Left colon (tissue), 2 donors: ENCODE results near the gene PHF14. TPM values are rescaled to one million over a fixed set of nuclear protein-coding genes. Genes with fewer than 3 reads are reported as not detected.
A peak's percentile ranks its signal among the peaks of the same experiment; 100 is the strongest.

ENCODE experiments used
- ATAC-seq: fragments of 200-7000 bp; cut with Tn5 transposase; one replicate; pipeline ENCODE4 v1.9.1; 2020; ENCODE audit warnings: mild to moderate bottlenecking, moderate library complexity
- DNase-seq, 2 donors: peaks; one replicate each; pipeline ENCODE4 v3.0.0-alpha.2; 2020
- intact Hi-C, 2 donors: fragments of 100-400 bp; cut with DNase I in 1 of 2; cut with micrococcal nuclease in 1 of 2; formaldehyde crosslinking; loops; one replicate each; pipeline versions ENCODE4 v1.11.2 to v1.14.0; 2022; cut with DNase I, micrococcal nuclease
- total RNA-seq, 2 donors: library from RNA; stranded (reverse); fragmentation: NEBNext Ultra II Directional; extraction: Animal tissue kit (Norgen Biotek cat#: 25700); gene quantifications; one replicate each; pipeline ENCODE4 v1.2.1, GENCODE V29; 2021
- donor health status: DM: no; HTN: no; CAD: no.
- donor health status: DM: yes; HTN: yes; CAD: no.

PHF14 gene
- total RNA-seq, 2 donors from 2014 or later: 26.4 to 30.9 TPM

GRCh38 chr7:11192506-11192905 is 218.8 kb downstream of the PHF14 start:
- no peak for ATAC-seq
- intact Hi-C loops: no loop called here

GRCh38 chr7:11193131-11193867 is 219.6 kb downstream of the PHF14 start:
- ATAC-seq (peak; percentile 49), DNase-seq (no peak)
- intact Hi-C loops: no loop called here

More at GRCh38 chr7:11192506-11192905, 218.8 kb downstream of the PHF14 start:
- DNase-seq: no peak

GRCh38 chr7:11193888-11194287 is 220.2 kb downstream of the PHF14 start:
- intact Hi-C loops: no loop called here
- ATAC-seq: no peak
- no peak for DNase-seq

GRCh38 chr7:11194492-11194891 is 220.8 kb downstream of the PHF14 start:
- no peak for DNase-seq
- intact Hi-C loops: no loop called here
- ATAC-seq: no peak

GRCh38 chr7:11195502-11195901 is 221.8 kb downstream of the PHF14 start:
- no peak for DNase-seq
- no peak for ATAC-seq
- intact Hi-C loops: no loop called here

GRCh38 chr7:11196143-11196542 is 222.5 kb downstream of the PHF14 start:
- intact Hi-C loops: no loop called here
- DNase-seq: no peak
- no peak for ATAC-seq

- ATAC-seq (no peak), DNase-seq (no peak)
- intact Hi-C loops: no loop called here
Observed at GRCh38 chr7:11203224-11203623, 229.6 kb downstream of the PHF14 start.

- intact Hi-C loops: no loop called here
- no peak for ATAC-seq
- DNase-seq: peak in 1 of 2 donors; percentile 44
Observed at GRCh38 chr7:11203683-11204082, 230.0 kb downstream of the PHF14 start.

- intact Hi-C loops: no loop called here
- ATAC-seq (no peak), DNase-seq (no peak)
Observed at GRCh38 chr7:11206177-11206899, 232.7 kb downstream of the PHF14 start.

- intact Hi-C loops: no loop called here
- ATAC-seq: no peak
- DNase-seq: no peak
Observed at GRCh38 chr7:11207565-11207964, 233.9 kb downstream of the PHF14 start.

- DNase-seq (no peak), ATAC-seq (no peak)
- intact Hi-C loops: no loop called here
Observed at GRCh38 chr7:11208883-11209465, 235.3 kb downstream of the PHF14 start.

GRCh38 chr7:11210374-11210773 is 236.7 kb downstream of the PHF14 start:
- DNase-seq: no peak
- intact Hi-C loops: no loop called here
- no peak for ATAC-seq

GRCh38 chr7:11212080-11212711 is 238.5 kb downstream of the PHF14 start:
- peak in 1 of 2 donors; percentile 37 for DNase-seq
- ATAC-seq: peak; percentile 75
- intact Hi-C loops: no loop called here

GRCh38 chr7:11212816-11213215 is 239.1 kb downstream of the PHF14 start:
- DNase-seq: no peak
- no peak for ATAC-seq
- intact Hi-C loops: no loop called here

GRCh38 chr7:11213266-11213665 is 239.6 kb downstream of the PHF14 start:
- intact Hi-C loops: no loop called here
- no peak for ATAC-seq
- no peak for DNase-seq

- DNase-seq (no peak), ATAC-seq (no peak)
- intact Hi-C loops: no loop called here
Observed at GRCh38 chr7:11216276-11216675, 242.6 kb downstream of the PHF14 start.

GRCh38 chr7:11217848-11218565 is 244.3 kb downstream of the PHF14 start:
- no peak for DNase-seq
- no peak for ATAC-seq
- intact Hi-C loops: no loop called here
